ENCODE results near the gene P4HA1.
"Not testable (repeated sequence)": the region's sequence is repeated elsewhere in the genome, so short reads cannot be mapped to it uniquely, and the experiment has no call there.

Gene P4HA1

DNA sequence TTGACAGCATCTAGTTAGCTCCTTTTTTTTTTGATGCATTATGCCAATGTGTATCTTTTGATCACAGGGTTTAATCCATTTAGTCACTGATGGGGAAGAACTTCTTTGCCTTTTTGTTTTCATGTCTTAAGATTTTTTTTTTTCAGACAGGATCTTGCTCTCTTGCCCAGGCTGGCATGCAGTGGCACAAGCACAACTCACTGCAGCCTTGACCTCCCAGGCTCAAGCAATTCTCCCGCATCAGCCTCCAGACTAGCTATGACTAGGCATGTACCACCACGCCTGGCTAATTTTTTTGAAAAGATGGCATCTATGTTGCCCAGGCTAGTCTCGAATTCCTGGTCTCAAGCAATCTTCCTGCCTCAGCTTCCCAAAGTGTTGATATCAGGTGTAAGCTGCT is 95.7 kb downstream of the P4HA1 start:
- Mint-ChIP-seq H3K4me3 (no peak overlapping the region), H3K36me3 (ENCODE audit: low read depth) (peaks cover 25% of the 10 kb centered on the region), H3K9me3 (peaks cover 10% of the 10 kb centered on the region), H3K27me3 (ENCODE audit: low read depth) (no peaks in the 10 kb centered on the region), H3K27ac (no peak overlapping the region), H3K4me1 (ENCODE audit: low read depth) (peaks cover 3% of the 10 kb centered on the region)

DNA sequence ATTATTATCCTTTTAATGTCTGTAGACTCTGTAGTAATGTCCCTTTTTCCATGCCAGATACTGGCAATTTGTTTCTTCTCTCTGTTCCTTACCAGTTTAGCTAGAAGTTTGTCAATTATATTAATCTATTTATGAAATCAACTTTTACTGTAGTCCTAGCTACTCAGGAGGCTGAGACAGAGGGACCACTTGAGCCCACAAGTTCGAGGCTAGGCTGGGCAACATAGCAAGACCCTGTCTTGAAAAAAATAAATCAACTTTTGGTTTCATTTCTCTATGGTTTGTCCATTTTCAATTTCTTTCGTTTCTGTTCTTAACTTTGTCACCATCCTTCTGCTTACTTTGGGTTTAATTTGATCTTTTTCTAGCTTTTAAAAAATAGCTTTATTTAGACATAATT is 99.6 kb downstream of the P4HA1 start:
- Mint-ChIP-seq H3K27me3 (ENCODE audit: low read depth) (no peaks in the 10 kb centered on the region), H3K9me3 (peaks cover 13% of the 10 kb centered on the region), H3K27ac (no peak overlapping the region), H3K4me3 (no peak overlapping the region), H3K36me3 (ENCODE audit: low read depth) (peaks cover 39% of the 10 kb centered on the region), H3K4me1 (ENCODE audit: low read depth) (peaks cover 4% of the 10 kb centered on the region)

DNA sequence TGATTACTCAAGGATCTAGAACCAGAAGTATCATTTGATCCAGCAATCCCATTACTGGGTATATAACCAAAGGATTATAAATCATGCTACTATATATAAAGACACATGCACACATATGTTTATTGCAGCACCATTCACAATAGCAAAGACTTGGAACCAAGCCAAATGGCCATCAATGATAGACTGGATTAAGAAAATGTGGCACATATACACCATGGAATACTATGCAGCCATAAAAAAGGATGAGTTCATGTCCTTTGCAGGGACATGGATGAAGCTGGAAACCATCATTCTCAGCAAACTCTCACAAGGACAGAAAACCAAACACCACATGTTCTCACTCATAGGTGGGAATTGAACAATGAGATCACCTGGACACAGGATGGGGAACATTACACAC is 101.2 kb downstream of the P4HA1 start:
- not testable (repeated sequence) for H3K4me3 Mint-ChIP-seq; H3K27ac Mint-ChIP-seq; H3K27me3 Mint-ChIP-seq (ENCODE audit: low read depth); H3K4me1 Mint-ChIP-seq (ENCODE audit: low read depth)
- H3K9me3 Mint-ChIP-seq = peaks cover 13% of the 10 kb centered on the region
- H3K36me3 Mint-ChIP-seq (ENCODE audit: low read depth) = peaks cover 35% of the 10 kb centered on the region

DNA sequence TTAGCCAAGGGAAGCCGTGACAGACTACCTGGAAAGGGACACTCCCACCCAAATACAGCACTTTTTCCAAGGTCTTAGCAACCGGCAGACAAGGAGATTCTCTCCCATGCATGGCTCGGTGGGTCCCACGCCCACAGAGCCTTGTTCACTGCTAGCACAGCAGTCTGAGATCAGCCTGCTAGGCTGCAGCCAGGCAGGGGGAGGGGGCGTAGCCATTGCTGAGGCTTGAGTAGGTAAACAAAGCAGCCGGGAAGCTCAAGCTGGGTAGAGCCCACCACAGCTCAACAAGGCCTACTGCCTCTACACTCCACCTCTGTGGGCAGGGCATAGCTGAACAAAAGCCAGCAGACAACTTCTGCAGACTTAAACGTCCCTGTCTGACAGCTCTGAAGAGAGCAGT is 106.9 kb downstream of the P4HA1 start:
- H3K4me3 Mint-ChIP-seq; H3K27ac Mint-ChIP-seq; H3K27me3 Mint-ChIP-seq (ENCODE audit: low read depth); H3K9me3 Mint-ChIP-seq; H3K4me1 Mint-ChIP-seq (ENCODE audit: low read depth): not testable (repeated sequence)
- peaks cover 26% of the 10 kb centered on the region for H3K36me3 Mint-ChIP-seq (ENCODE audit: low read depth)

DNA sequence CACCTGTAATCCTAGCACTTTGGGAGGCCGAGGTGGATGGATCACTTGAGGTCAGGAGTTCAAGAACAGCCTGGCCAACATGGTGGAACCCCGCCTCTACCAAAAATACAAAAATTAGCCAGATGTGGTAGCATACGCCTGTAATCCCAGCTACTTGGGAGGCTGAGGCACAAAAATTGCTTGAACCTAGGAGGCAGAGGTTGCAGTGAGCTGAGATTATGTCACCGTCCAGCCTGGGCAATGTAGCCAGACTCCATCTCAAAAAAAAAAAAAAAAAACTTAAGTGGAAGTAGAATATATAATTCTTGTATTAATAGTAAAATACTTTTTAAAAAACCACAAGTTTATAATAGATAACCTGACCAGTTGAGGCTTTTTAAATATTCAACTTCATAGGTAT is 112.0 kb downstream of the P4HA1 start:
- H3K36me3 Mint-ChIP-seq (ENCODE audit: low read depth); H3K27me3 Mint-ChIP-seq (ENCODE audit: low read depth): not testable (repeated sequence)
- H3K9me3 Mint-ChIP-seq = peaks cover 18% of the 10 kb centered on the region

DNA sequence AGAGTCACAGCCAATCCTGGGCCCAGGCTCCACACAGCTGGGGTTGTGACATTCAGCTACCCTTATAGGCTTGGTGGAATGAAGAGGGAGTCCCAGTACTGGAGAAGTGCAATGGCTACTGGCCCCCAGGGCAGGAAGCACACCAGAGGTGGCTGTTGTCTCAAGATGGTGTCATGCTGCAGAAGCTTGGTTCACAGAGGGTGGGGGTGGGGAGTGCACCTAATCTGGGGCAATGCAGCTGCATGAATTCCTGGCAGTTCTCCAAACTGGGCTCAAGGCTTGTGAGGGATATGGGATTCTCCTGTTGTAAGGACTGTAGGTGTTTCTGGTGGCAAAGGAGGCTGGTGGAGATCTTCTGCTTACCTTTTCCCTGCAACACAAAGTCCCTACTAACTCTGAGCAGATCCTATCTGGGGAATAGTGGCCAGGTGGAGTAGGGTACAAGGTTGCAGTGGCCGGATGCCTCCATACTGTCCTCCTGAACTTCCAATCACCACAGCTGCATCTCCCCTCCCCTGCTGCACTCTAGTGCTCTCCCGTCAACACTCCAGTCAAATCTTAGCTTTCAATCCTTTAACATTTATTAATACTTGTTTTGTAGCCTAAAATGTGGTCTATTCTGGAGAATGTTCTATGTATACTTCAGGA is 114.7 kb downstream of the P4HA1 start:
- Mint-ChIP-seq H3K27me3 (ENCODE audit: low read depth) (peaks cover 3% of the 10 kb centered on the region), H3K27ac (no peak overlapping the region), H3K4me3 (no peak overlapping the region), H3K36me3 (ENCODE audit: low read depth) (peaks cover 11% of the 10 kb centered on the region), H3K9me3 (peaks cover 41% of the 10 kb centered on the region), H3K4me1 (ENCODE audit: low read depth) (no peaks in the 10 kb centered on the region)

More for the DNA sequence above, 112.0 kb downstream of the P4HA1 start:
- H3K27ac Mint-ChIP-seq; H3K4me1 Mint-ChIP-seq (ENCODE audit: low read depth); H3K4me3 Mint-ChIP-seq: not testable (repeated sequence)

DNA sequence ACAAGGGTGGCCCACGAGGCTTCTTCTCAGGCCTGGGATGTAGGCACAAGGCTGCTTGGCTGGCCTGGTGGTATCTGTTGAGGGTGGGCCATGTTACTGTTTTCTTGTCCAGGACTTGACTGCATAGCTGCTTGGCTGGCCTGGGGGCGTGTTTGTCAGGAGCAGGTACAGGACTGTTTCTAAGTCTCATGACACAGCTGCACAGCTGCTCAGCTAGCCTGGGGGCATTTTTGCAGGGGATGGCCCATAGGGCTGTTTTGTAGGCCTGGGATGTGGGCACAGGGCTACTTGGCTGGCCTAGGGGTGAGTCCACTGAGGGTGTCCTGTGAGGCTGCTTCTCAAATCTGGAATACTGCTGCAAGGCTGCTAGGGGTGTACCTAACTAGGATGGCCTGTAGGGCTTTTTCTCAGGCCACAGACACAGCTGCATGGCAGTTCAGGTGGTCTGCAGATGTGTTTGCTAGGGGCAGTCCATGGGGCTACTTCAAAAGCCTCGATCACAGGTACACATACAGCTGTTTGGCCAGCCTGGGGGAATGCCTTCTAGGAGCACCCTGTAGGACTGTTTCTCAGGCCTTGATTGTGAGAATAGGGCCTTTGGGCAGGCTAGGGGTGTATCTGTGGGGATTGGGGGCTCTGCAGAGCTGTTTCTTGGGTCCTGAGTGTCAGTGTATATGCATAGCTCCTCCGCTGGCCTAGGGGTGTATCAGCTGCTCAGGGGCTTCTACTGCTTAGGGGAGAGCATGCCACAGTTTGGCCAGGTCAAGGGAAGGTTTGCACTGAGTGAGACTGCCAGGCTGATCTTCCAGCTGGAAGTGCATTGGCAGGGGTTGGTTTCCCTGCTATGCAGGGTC is 115.4 kb downstream of the P4HA1 start:
- Mint-ChIP-seq H3K27ac (no peak overlapping the region), H3K36me3 (ENCODE audit: low read depth) (peaks cover 12% of the 10 kb centered on the region), H3K27me3 (ENCODE audit: low read depth) (peaks cover 4% of the 10 kb centered on the region), H3K4me1 (ENCODE audit: low read depth) (no peaks in the 10 kb centered on the region), H3K9me3 (peaks cover 44% of the 10 kb centered on the region), H3K4me3 (no peak overlapping the region)

DNA sequence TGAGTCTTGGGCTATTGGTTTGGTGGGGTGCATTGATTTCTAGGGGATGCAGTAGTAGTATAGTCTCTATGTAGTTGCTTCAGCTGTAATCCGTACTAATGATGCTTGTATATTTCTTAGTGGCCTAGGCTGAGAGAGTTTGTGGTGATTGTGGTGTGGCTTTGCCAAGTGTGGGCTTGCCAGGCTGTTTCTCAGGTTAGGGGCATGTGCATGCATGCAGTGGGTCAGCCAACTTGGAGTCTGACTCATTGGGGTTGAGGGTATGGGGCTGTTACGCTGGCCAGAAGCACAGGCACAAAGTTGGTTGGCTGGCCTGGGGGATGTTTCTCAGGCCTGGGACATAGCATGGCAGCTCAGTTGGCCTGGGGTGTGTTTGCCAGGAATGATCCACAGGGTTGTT is 116.3 kb downstream of the P4HA1 start:
- Mint-ChIP-seq H3K36me3 (ENCODE audit: low read depth) (peaks cover 12% of the 10 kb centered on the region), H3K9me3 (peaks cover 49% of the 10 kb centered on the region), H3K27ac (no peak overlapping the region), H3K4me3 (no peak overlapping the region), H3K27me3 (ENCODE audit: low read depth) (peaks cover 4% of the 10 kb centered on the region), H3K4me1 (ENCODE audit: low read depth) (no peaks in the 10 kb centered on the region)

DNA sequence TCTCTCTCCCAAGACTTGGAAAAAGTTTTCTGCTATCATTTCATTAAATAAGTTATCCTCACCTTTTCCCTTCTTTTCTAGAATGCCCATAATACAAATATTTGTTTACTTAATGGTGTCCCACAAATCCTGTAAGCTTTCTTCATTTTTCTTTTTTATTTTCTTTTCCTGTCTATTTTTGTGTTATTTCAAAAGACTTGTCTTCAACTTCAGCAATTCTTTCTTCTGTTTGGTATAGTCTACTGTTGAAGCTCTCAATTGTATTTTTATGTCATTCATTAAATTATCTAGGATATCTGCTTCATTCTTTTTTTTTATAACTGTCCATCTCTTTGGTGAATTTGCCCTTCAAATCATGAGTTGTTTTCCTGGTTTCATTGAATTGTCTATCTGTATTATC is 117.0 kb downstream of the P4HA1 start:
- Mint-ChIP-seq H3K4me3 (no peak overlapping the region), H3K27me3 (ENCODE audit: low read depth) (peaks cover 4% of the 10 kb centered on the region), H3K4me1 (ENCODE audit: low read depth) (no peaks in the 10 kb centered on the region), H3K36me3 (ENCODE audit: low read depth) (peaks cover 12% of the 10 kb centered on the region), H3K9me3 (peaks cover 52% of the 10 kb centered on the region), H3K27ac (no peak overlapping the region)

DNA sequence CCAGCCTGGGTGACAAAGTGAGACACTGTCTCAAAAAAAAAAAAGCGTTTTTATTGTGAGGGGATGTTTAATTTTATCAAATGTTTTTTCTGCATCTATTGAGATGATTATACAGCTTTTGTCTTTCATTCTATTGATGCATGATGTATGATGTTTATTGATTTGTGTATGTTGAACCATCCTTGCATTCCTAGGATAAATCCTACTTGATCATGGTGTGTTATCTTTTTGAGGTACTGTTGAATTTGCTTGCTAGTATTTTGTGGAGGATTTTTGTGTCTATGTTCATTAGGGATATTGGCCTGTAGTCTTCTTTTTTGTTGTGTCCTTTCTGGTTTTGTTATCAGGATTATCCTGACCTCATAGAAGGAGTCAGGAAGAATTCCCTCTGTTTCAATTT is 119.8 kb downstream of the P4HA1 start:
- H3K4me1 Mint-ChIP-seq (ENCODE audit: low read depth) = no peaks in the 10 kb centered on the region
- no peak overlapping the region for H3K27ac Mint-ChIP-seq
- H3K27me3 Mint-ChIP-seq (ENCODE audit: low read depth) = peaks cover 7% of the 10 kb centered on the region
- no peak overlapping the region for H3K4me3 Mint-ChIP-seq
- H3K36me3 Mint-ChIP-seq (ENCODE audit: low read depth) = peaks cover 12% of the 10 kb centered on the region
- H3K9me3 Mint-ChIP-seq = peaks cover 48% of the 10 kb centered on the region
